ENCODE results near the gene LRRC46. TPM values are rescaled to one million over a fixed set of nuclear protein-coding genes. Genes with fewer than 3 reads are reported as not detected.

Gene LRRC46
- total and polyA plus RNA-seq, 2 experiments from 2014 or later = 0.18 to 0.35 TPM

DNA sequence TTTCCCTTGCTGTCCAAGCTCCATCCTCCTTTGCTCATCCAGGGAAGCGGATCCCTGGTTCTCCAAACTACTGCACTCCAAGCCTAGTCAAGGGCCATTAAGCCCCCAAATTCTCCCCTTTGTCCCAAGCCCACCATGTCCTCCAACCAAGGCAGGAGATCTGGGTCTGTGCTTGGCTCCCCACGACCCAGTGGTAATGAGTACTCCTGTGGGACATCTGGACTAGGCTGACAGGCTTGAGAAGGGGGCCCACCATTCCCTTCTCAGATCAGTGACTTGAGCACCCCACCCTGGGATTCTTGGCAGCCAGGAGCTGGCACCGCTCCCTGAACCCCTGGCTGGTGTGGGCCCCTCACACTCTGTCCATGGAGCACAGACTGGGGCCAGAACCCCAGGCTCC is 27.0 kb upstream of the LRRC46 start (continued):
- no peak for TF ChIP-seq EZH2 (IDR thresholded peaks at IDR 0.05; ENCODE audit: low read depth, unreplicated experiment)
- no peak for TF ChIP-seq POLR2AphosphoS5 (IDR thresholded peaks at IDR 0.05; ENCODE audit: low read depth)
- TF ChIP-seq STAT1 (IDR thresholded peaks at IDR 0.05; ENCODE audit: unreplicated experiment) = no peak
- TF ChIP-seq EZH2phosphoT487 (IDR thresholded peaks at IDR 0.05; ENCODE audit: unreplicated experiment) = no peak
- TF ChIP-seq NANOG (IDR thresholded peaks at IDR 0.05; ENCODE audit: borderline replicate concordance) = no peak
- TF ChIP-seq CREB1 (CRISPR knock-in tag; IDR thresholded peaks at IDR 0.05; ENCODE audit: low read depth) = no peak

DNA sequence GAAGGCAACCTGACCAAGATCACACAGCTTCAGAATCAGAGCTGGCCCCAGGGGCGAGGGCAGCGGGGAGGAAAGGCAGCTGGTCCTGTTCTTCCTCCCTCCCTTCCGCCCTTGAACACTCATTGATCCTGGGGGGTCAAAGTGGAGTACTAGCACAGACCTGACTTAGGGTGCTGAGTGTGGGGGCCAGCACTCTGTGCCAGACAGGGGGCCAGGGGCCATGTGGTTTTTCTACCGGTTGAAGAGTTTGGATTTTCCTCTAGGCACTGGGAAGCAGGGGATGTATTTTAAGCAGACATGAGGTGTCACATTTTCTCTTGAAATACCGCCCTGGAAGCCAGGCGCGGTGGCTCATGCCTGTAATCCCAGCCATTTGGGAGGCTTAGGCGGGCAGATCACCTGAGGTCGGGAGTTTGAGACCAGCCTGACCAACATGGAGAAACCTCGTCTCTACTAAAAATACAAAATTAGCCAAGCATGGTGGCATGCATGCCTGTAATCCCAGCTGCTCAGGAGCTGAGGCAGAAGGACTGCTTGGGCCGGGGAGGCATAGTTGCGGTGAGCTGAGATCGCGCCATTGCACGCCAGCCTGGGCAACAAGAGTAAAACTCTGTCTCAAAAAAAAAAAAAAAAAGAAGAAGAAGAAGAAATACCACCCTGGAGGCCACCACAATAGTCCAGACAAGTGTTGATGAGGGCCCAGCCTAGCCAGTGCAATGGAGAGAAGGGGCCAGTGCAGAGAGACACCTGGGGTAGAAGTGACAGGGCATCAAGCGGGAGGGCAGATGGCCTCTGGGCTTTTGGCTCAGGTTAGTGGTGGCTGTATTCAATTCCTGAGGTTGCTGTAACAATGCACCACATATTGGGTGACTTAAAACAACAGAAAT is 25.2 kb upstream of the LRRC46 start:
- no peaks in the 10 kb centered on the region; the same call in 1 of the 2 replicates for H4K20me1 ChIP-seq (replicated peaks; ENCODE audit: insufficient read depth)
- no peaks in the 10 kb centered on the region for H3K36me3 ChIP-seq (ENCODE audit: insufficient read depth)
- DNase-seq (ENCODE audit: low spot score) (no peak), ATAC-seq (no peak)
- H3F3A ChIP-seq (replicated peaks; ENCODE audit: low read depth) = no peaks in the 10 kb centered on the region
- H3K4me2 ChIP-seq = no peak overlapping the region
- no peaks in the 10 kb centered on the region for H3K27me3 ChIP-seq (ENCODE audit: insufficient read depth)
- peaks cover 8% of the 10 kb centered on the region for H3K27me3 Mint-ChIP-seq (ENCODE audit: insufficient read depth, low read depth, poor library complexity)
- H3K4me3 Mint-ChIP-seq = no peak overlapping the region
- no peak overlapping the region for H3K4me3 ChIP-seq
- no peaks in the 10 kb centered on the region for H3K79me2 ChIP-seq (replicated peaks; ENCODE audit: insufficient read depth)
- H3K27ac Mint-ChIP-seq = peak overlapping the region; percentile 72; the same call in 1 of the 2 replicates
- no peak overlapping the region for H3K27ac ChIP-seq (ENCODE audit: low read depth)
- no peak overlapping the region for H2AFZ ChIP-seq
- peaks cover 5% of the 10 kb centered on the region; the same call in 1 of the 3 replicates for H3K36me3 Mint-ChIP-seq (ENCODE audit: low read depth)
- H3K9me3 Mint-ChIP-seq = no peaks in the 10 kb centered on the region
- H3K9me2 ChIP-seq (ENCODE audit: insufficient read depth) = no peaks in the 10 kb centered on the region
- H3K4me1 Mint-ChIP-seq = peaks cover 7% of the 10 kb centered on the region; the same call in 2 of the 3 replicates
- no peaks in the 10 kb centered on the region for H3K4me1 ChIP-seq (ENCODE audit: insufficient read depth)
- TF ChIP-seq, protein P1, sequence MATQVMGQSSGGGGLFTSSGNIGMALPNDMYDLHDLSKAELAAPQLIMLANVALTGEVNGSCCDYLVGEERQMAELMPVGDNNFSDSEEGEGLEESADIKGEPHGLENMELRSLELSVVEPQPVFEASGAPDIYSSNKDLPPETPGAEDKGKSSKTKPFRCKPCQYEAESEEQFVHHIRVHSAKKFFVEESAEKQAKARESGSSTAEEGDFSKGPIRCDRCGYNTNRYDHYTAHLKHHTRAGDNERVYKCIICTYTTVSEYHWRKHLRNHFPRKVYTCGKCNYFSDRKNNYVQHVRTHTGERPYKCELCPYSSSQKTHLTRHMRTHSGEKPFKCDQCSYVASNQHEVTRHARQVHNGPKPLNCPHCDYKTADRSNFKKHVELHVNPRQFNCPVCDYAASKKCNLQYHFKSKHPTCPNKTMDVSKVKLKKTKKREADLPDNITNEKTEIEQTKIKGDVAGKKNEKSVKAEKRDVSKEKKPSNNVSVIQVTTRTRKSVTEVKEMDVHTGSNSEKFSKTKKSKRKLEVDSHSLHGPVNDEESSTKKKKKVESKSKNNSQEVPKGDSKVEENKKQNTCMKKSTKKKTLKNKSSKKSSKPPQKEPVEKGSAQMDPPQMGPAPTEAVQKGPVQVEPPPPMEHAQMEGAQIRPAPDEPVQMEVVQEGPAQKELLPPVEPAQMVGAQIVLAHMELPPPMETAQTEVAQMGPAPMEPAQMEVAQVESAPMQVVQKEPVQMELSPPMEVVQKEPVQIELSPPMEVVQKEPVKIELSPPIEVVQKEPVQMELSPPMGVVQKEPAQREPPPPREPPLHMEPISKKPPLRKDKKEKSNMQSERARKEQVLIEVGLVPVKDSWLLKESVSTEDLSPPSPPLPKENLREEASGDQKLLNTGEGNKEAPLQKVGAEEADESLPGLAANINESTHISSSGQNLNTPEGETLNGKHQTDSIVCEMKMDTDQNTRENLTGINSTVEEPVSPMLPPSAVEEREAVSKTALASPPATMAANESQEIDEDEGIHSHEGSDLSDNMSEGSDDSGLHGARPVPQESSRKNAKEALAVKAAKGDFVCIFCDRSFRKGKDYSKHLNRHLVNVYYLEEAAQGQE (IDR thresholded peaks at IDR 0.05; ENCODE audit: unreplicated experiment) = no peak
- TF ChIP-seq, protein P2, sequence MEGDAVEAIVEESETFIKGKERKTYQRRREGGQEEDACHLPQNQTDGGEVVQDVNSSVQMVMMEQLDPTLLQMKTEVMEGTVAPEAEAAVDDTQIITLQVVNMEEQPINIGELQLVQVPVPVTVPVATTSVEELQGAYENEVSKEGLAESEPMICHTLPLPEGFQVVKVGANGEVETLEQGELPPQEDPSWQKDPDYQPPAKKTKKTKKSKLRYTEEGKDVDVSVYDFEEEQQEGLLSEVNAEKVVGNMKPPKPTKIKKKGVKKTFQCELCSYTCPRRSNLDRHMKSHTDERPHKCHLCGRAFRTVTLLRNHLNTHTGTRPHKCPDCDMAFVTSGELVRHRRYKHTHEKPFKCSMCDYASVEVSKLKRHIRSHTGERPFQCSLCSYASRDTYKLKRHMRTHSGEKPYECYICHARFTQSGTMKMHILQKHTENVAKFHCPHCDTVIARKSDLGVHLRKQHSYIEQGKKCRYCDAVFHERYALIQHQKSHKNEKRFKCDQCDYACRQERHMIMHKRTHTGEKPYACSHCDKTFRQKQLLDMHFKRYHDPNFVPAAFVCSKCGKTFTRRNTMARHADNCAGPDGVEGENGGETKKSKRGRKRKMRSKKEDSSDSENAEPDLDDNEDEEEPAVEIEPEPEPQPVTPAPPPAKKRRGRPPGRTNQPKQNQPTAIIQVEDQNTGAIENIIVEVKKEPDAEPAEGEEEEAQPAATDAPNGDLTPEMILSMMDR (conservative IDR thresholded peaks at IDR 0.05; ENCODE audit: low read depth in 2 of 2) = no peak
- TF ChIP-seq, protein P3, sequence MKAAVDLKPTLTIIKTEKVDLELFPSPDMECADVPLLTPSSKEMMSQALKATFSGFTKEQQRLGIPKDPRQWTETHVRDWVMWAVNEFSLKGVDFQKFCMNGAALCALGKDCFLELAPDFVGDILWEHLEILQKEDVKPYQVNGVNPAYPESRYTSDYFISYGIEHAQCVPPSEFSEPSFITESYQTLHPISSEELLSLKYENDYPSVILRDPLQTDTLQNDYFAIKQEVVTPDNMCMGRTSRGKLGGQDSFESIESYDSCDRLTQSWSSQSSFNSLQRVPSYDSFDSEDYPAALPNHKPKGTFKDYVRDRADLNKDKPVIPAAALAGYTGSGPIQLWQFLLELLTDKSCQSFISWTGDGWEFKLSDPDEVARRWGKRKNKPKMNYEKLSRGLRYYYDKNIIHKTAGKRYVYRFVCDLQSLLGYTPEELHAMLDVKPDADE (IDR thresholded peaks at IDR 0.05) = no peak
- TF ChIP-seq, protein P4, sequence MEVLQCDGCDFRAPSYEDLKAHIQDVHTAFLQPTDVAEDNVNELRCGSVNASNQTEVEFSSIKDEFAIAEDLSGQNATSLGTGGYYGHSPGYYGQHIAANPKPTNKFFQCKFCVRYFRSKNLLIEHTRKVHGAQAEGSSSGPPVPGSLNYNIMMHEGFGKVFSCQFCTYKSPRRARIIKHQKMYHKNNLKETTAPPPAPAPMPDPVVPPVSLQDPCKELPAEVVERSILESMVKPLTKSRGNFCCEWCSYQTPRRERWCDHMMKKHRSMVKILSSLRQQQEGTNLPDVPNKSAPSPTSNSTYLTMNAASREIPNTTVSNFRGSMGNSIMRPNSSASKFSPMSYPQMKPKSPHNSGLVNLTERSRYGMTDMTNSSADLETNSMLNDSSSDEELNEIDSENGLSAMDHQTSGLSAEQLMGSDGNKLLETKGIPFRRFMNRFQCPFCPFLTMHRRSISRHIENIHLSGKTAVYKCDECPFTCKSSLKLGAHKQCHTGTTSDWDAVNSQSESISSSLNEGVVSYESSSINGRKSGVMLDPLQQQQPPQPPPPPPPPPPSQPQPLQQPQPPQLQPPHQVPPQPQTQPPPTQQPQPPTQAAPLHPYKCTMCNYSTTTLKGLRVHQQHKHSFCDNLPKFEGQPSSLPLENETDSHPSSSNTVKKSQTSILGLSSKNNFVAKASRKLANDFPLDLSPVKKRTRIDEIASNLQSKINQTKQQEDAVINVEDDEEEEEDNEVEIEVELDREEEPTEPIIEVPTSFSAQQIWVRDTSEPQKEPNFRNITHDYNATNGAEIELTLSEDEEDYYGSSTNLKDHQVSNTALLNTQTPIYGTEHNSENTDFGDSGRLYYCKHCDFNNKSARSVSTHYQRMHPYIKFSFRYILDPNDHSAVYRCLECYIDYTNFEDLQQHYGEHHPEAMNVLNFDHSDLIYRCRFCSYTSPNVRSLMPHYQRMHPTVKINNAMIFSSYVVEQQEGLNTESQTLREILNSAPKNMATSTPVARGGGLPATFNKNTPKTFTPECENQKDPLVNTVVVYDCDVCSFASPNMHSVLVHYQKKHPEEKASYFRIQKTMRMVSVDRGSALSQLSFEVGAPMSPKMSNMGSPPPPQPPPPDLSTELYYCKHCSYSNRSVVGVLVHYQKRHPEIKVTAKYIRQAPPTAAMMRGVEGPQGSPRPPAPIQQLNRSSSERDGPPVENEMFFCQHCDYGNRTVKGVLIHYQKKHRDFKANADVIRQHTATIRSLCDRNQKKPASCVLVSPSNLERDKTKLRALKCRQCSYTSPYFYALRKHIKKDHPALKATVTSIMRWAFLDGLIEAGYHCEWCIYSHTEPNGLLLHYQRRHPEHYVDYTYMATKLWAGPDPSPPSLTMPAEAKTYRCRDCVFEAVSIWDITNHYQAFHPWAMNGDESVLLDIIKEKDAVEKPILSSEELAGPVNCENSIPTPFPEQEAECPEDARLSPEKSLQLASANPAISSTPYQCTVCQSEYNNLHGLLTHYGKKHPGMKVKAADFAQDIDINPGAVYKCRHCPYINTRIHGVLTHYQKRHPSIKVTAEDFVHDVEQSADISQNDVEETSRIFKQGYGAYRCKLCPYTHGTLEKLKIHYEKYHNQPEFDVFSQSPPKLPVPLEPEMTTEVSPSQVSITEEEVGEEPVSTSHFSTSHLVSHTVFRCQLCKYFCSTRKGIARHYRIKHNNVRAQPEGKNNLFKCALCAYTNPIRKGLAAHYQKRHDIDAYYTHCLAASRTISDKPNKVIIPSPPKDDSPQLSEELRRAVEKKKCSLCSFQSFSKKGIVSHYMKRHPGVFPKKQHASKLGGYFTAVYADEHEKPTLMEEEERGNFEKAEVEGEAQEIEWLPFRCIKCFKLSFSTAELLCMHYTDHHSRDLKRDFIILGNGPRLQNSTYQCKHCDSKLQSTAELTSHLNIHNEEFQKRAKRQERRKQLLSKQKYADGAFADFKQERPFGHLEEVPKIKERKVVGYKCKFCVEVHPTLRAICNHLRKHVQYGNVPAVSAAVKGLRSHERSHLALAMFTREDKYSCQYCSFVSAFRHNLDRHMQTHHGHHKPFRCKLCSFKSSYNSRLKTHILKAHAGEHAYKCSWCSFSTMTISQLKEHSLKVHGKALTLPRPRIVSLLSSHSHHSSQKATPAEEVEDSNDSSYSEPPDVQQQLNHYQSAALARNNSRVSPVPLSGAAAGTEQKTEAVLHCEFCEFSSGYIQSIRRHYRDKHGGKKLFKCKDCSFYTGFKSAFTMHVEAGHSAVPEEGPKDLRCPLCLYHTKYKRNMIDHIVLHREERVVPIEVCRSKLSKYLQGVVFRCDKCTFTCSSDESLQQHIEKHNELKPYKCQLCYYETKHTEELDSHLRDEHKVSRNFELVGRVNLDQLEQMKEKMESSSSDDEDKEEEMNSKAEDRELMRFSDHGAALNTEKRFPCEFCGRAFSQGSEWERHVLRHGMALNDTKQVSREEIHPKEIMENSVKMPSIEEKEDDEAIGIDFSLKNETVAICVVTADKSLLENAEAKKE (CRISPR knock-in tag; IDR thresholded peaks at IDR 0.05) = no peak
- no peak for TF ChIP-seq JUNB (IDR thresholded peaks at IDR 0.05; ENCODE audit: unreplicated experiment)
- no peak for TF ChIP-seq EZH2 (IDR thresholded peaks at IDR 0.05; ENCODE audit: low read depth, unreplicated experiment)
- no peak for TF ChIP-seq POLR2AphosphoS5 (IDR thresholded peaks at IDR 0.05; ENCODE audit: low read depth)

All from GM23338 (cell line).